Left ventricle myocardium inferior (tissue), 1 donor: Measurements from ENCODE around the gene SNRPA. TPM values are rescaled to one million over a fixed set of nuclear protein-coding genes. Genes with fewer than 3 reads are reported as not detected.

ENCODE experiments used
- DNase-seq: peaks from one replicate; pipeline ENCODE4 v3.0.0-alpha.2; 2020
- H3K27ac ChIP-seq: fragments of 200-600 bp; replicated peaks from 2 replicates; pipeline ENCODE4 v1.8.0; 2021
- H3K27me3 ChIP-seq: fragments of 200-600 bp; 2 replicates; pipeline ENCODE4 v1.8.0; 2021; ENCODE audit warnings: low read depth
- H3K36me3 ChIP-seq: fragments of 200-600 bp; 2 replicates; pipeline ENCODE4 v1.8.0; 2021
- H3K4me1 ChIP-seq: fragments of 200-600 bp; 2 replicates; pipeline ENCODE4 v1.8.0; 2021
- H3K4me3 ChIP-seq: fragments of 200-600 bp; 2 replicates; pipeline ENCODE4 v1.8.0; 2021; ENCODE audit warnings: mild to moderate bottlenecking, moderate library complexity
- H3K9me3 ChIP-seq: fragments of 200-600 bp; replicated peaks from 2 replicates; pipeline ENCODE4 v1.8.0; 2021
- CTCF ChIP-seq: fragments of 200-600 bp; IDR thresholded peaks from 2 replicates; pipeline ENCODE4 v1.8.0; 2021; ENCODE audit warnings: antibody characterized with exemption, mild to moderate bottlenecking, borderline replicate concordance
- intact Hi-C: fragments of 100-400 bp; cut with micrococcal nuclease; formaldehyde crosslinking; loops from one replicate; pipeline ENCODE4 v1.11.0; 2022
- total RNA-seq: library from RNA; stranded (reverse); fragmentation: NEBNext Ultra II Directional; extraction: Animal tissue kit (Norgen Biotek cat#: 25700); gene quantifications from one replicate; pipeline ENCODE4 v1.2.1, GENCODE V29; 2021
- donor health status: DM: no; HTN: yes; CAD: no; lungs with severe emphysema.

SNRPA gene
- total RNA-seq, 1 donor from 2014 or later = 27.9 TPM

- intact Hi-C loops = no loop called here
- Histone ChIP-seq H3K4me3 (peak overlapping the region; percentile 85), H3K36me3 (peaks cover 37% of the 10 kb centered on the region), H3K4me1 (peaks cover 49% of the 10 kb centered on the region), H3K27ac (peak overlapping the region; percentile 97), H3K9me3 (no peaks in the 10 kb centered on the region), H3K27me3 (no peaks in the 10 kb centered on the region)
- no peak for DNase-seq
- TF ChIP-seq CTCF = no peak
Observed at GRCh38 chr19:40713939-40714338, 37.1 kb upstream of the SNRPA start.

GRCh38 chr19:40714441-40715299 lies 36.3 kb upstream of the SNRPA start:
- H3K27me3 ChIP-seq = no peaks in the 10 kb centered on the region
- H3K9me3 ChIP-seq = no peaks in the 10 kb centered on the region
- peak overlapping the region; percentile 97 for H3K27ac ChIP-seq
- DNase-seq = peak; percentile 95
- peak overlapping the region; percentile 85 for H3K4me3 ChIP-seq
- intact Hi-C loops = no loop called here
- peaks cover 56% of the 10 kb centered on the region for H3K4me1 ChIP-seq
- peak; percentile 12 for TF ChIP-seq CTCF
- peaks cover 30% of the 10 kb centered on the region for H3K36me3 ChIP-seq

GRCh38 chr19:40716031-40716481 lies 34.9 kb upstream of the SNRPA start:
- Histone ChIP-seq H3K27ac (peak overlapping the region; percentile 97), H3K27me3 (no peaks in the 10 kb centered on the region), H3K4me1 (peaks cover 70% of the 10 kb centered on the region), H3K36me3 (peaks cover 16% of the 10 kb centered on the region), H3K9me3 (no peaks in the 10 kb centered on the region), H3K4me3 (peak overlapping the region; percentile 85)
- no peak for DNase-seq
- intact Hi-C loops = no loop called here
- TF ChIP-seq CTCF = no peak

GRCh38 chr19:40716482-40717324 lies 34.3 kb upstream of the SNRPA start, which contains the start of the genes COQ8B and ITPKC:
Gene COQ8B, minus strand, starts transcription at chr19:40716886. Its CDS starts 2,254 bp downstream, at chr19:40714632.
Gene ITPKC, plus strand, starts transcription at chr19:40717112. Its CDS starts 24 bp downstream, at chr19:40717136.
- intact Hi-C loops = no loop called here
- Histone ChIP-seq H3K36me3 (peaks cover 10% of the 10 kb centered on the region), H3K4me1 (peaks cover 77% of the 10 kb centered on the region), H3K4me3 (peak within 1 kb of the TSS; percentile 85), H3K27me3 (no peaks in the 10 kb centered on the region), H3K27ac (peak within 1 kb of the TSS; percentile 97), H3K9me3 (no peaks in the 10 kb centered on the region)
- peak; percentile 39 for TF ChIP-seq CTCF
- peak; percentile 100 for DNase-seq

GRCh38 chr19:40717325-40717879 lies 33.6 kb upstream of the SNRPA start:
- intact Hi-C loops = no loop called here
- no peak for DNase-seq
- peak overlapping the region; percentile 85 for H3K4me3 ChIP-seq
- peaks cover 84% of the 10 kb centered on the region for H3K4me1 ChIP-seq
- H3K27ac ChIP-seq = peak overlapping the region; percentile 97
- TF ChIP-seq CTCF = no peak
- H3K27me3 ChIP-seq = no peaks in the 10 kb centered on the region
- peaks cover 12% of the 10 kb centered on the region for H3K36me3 ChIP-seq
- no peaks in the 10 kb centered on the region for H3K9me3 ChIP-seq
